GM12878 (cell line): ENCODE data around the gene TCAF1.

Experiments
- CTCF ChIP-seq, 3 experiments: IDR thresholded peaks in 2 of 3; conservative IDR thresholded peaks in 1 of 3; 2 replicates each; pipeline ENCODE4 v1.5.1; 2011; ENCODE audit warnings: low read depth in 3 of 3, low read length in 3 of 3, mild to moderate bottlenecking in 3 of 3, control low read depth in 2 of 3, moderate library complexity in 2 of 3, inconsistent platforms in 1 of 3, mixed read lengths in 1 of 3; ENCODE audit not compliant: control insufficient read depth in 2 of 3, insufficient read depth in 1 of 3; ENCODE audit errors: extremely low read depth in 1 of 3
- EZH2 ChIP-seq: IDR thresholded peaks from 2 replicates; pipeline ENCODE4 v1.6.1; 2012; ENCODE audit warnings: low read depth, mild to moderate bottlenecking, control low read depth, inconsistent platforms, low read length, borderline replicate concordance; ENCODE audit not compliant: control insufficient read depth
- MXI1 ChIP-seq: fragments of 150-350 bp; IDR thresholded peaks from 2 replicates; pipeline ENCODE4 v1.6.1; 2011; ENCODE audit warnings: low read depth, mild to moderate bottlenecking, inconsistent platforms, low read length, improper control_type of control experiment
- POLR2A ChIP-seq: IDR thresholded peaks from 2 replicates; pipeline ENCODE4 v1.6.1; 2011; ENCODE audit warnings: low read depth, mild to moderate bottlenecking, low read length

DNA sequence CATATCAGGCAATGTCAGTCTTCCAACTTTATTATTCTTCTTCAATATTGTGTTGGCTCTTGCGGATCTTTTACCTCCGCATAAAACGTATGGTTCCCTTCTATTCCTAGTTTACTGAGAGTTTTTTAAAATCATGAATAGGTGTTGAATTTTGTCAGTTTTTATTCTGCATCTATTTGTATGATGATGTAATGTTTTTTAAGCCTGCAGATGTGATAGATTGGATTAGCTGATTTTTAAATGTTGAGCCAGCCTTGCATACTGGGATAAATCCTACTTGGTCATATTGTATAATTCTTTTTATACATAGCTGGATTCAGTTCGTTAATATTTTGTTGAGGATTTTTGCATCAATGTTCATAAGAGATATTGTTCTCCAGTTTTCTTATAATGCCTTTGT lies 43.4 kb upstream of the TCAF1 start:
- TF ChIP-seq POLR2A (no peak), EZH2 (no peak), MXI1 (no peak), CTCF (IDR thresholded peaks at IDR 0.05 in 2 of 3, conservative IDR thresholded peaks at IDR 0.05 in 1 of 3; ENCODE audit: control insufficient read depth in 2 of 3, extremely low read depth in 1 of 3, insufficient read depth in 1 of 3, low read depth in 3 of 3, low read length in 3 of 3) (no peak)
